CD4-positive, alpha-beta T cell treated with Interleukin-17A for 1 hour (primary cell): ENCODE results near the gene COL6A1.
"Not testable (repeated sequence)": the region's sequence is repeated elsewhere in the genome, so short reads cannot be mapped to it uniquely, and the experiment has no call there.

Source experiments
- DNase-seq: peaks from one replicate; pipeline ENCODE4 v3.0.0-alpha.2; 2020

COL6A1 gene

GRCh38 chr21:46029186-46029924, 47.8 kb downstream of the COL6A1 start:
- DNase-seq = no peak

- DNase-seq = no peak
Measured at GRCh38 chr21:46031484-46031883, 49.9 kb downstream of the COL6A1 start.

- no peak for DNase-seq
Measured at GRCh38 chr21:46032100-46032499, 50.5 kb downstream of the COL6A1 start.

GRCh38 chr21:46033410-46034400, 52.1 kb downstream of the COL6A1 start:
- no peak for DNase-seq

GRCh38 chr21:46035809-46036695, 54.5 kb downstream of the COL6A1 start:
- no peak for DNase-seq

GRCh38 chr21:46036696-46037330, 55.2 kb downstream of the COL6A1 start:
- no peak for DNase-seq

- DNase-seq = no peak
Measured at GRCh38 chr21:46037331-46038325, 56.1 kb downstream of the COL6A1 start.

- no peak for DNase-seq
Measured at GRCh38 chr21:46038341-46038829, 56.8 kb downstream of the COL6A1 start.

- DNase-seq = no peak
Measured at GRCh38 chr21:46038871-46039397, 57.4 kb downstream of the COL6A1 start.

- DNase-seq = no peak
Measured at GRCh38 chr21:46039891-46040660, 58.5 kb downstream of the COL6A1 start.

- DNase-seq = no peak
Measured at GRCh38 chr21:46040707-46041106, 59.1 kb downstream of the COL6A1 start.

GRCh38 chr21:46041183-46041582, 59.6 kb downstream of the COL6A1 start:
- no peak for DNase-seq

GRCh38 chr21:46045154-46045553, 63.6 kb downstream of the COL6A1 start:
- no peak for DNase-seq

GRCh38 chr21:46046471-46046870, 64.9 kb downstream of the COL6A1 start:
- no peak for DNase-seq

GRCh38 chr21:46046906-46047305, 65.3 kb downstream of the COL6A1 start:
- not testable (repeated sequence) for DNase-seq

GRCh38 chr21:46048926-46049889, 67.6 kb downstream of the COL6A1 start:
- DNase-seq = no peak

- no peak for DNase-seq
Measured at GRCh38 chr21:46049890-46050667, 68.5 kb downstream of the COL6A1 start.
